ENCODE results near the gene CDH22. TPM values are rescaled to one million over a fixed set of nuclear protein-coding genes. Genes with fewer than 3 reads are reported as not detected.

CDH22 gene
- total RNA-seq, 4 donors from 2014 or later: not detected

DNA sequence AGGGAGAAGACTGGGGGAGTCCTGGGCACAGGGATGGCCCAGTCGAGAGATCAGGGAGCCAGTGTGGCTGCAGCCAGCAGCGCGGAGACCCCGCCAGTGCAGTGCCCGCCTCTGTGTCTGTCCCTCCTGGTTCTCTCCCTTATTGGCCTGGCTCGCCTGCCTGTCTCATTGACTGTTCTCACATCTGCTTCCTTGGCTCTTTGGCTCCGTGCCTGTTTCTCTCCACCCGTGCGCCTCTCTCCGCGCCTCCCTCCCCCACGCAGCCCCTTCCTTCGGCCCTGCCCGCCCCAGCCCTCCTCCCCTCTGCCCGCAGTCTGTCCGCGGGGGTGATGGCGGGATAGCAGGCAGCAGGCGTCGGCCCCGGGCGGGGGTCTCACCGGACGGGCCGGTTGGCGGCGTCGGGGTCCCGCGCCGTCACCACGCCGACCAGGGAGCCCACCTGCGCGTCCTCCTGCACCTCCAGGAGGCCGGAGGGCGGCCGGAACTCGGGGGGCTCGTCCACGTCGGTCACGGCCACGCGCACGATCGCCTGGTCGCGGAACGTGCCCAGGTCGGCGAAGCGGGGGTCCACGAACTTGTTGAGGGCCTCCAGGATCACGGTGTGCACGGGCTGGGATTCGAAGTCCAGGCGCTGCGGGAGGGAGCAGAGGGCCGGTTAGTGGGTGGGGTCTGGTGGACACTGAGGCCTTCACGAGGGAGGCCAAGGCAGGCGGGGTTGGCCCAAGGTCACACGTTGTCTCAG, 98.2 kb downstream of the CDH22 start:
- Histone ChIP-seq H3K4me3 (no peak overlapping the region), H3K36me3 (no peaks in the 10 kb centered on the region), H3K4me1 (peaks cover 0 to 5% (median 0%) of the 10 kb centered on the region in 4 donors), H3K9me3 (no peaks in the 10 kb centered on the region), H3K27ac (no peak overlapping the region), H3K27me3 (no peaks in the 10 kb centered on the region)
- TF ChIP-seq, protein P1, sequence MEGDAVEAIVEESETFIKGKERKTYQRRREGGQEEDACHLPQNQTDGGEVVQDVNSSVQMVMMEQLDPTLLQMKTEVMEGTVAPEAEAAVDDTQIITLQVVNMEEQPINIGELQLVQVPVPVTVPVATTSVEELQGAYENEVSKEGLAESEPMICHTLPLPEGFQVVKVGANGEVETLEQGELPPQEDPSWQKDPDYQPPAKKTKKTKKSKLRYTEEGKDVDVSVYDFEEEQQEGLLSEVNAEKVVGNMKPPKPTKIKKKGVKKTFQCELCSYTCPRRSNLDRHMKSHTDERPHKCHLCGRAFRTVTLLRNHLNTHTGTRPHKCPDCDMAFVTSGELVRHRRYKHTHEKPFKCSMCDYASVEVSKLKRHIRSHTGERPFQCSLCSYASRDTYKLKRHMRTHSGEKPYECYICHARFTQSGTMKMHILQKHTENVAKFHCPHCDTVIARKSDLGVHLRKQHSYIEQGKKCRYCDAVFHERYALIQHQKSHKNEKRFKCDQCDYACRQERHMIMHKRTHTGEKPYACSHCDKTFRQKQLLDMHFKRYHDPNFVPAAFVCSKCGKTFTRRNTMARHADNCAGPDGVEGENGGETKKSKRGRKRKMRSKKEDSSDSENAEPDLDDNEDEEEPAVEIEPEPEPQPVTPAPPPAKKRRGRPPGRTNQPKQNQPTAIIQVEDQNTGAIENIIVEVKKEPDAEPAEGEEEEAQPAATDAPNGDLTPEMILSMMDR (IDR thresholded peaks at IDR 0.05): no peak
- no peak for TF ChIP-seq POLR2A (IDR thresholded peaks at IDR 0.05)
- no peak for DNase-seq

DNA sequence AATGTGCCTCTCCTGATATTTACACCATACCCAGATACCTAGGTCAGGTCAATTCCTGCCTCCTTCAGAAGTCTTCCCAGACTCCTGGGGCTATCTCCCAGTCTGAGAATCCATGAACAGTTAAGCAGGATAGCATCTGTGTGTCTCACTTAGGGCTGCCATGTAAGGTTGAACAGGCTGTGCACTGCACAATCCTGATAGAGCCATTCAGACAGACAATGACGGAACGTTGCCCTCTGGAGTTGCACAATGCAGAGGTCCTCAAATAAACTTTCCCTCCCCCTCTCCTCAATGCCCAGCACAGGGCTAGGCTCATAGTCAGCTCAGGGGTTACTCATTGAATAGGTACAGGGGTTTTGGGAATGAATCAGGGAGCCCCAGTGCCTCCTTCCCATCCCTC, 100.5 kb downstream of the CDH22 start:
- Histone ChIP-seq H3K36me3 (no peaks in the 10 kb centered on the region), H3K27me3 (no peaks in the 10 kb centered on the region), H3K9me3 (no peaks in the 10 kb centered on the region), H3K27ac (no peak overlapping the region), H3K4me1 (peaks cover 0 to 5% (median 0%) of the 10 kb centered on the region in 4 donors), H3K4me3 (no peak overlapping the region)
- no peak for TF ChIP-seq POLR2A (IDR thresholded peaks at IDR 0.05)
- TF ChIP-seq, protein P1 (IDR thresholded peaks at IDR 0.05): no peak
- no peak for DNase-seq

DNA sequence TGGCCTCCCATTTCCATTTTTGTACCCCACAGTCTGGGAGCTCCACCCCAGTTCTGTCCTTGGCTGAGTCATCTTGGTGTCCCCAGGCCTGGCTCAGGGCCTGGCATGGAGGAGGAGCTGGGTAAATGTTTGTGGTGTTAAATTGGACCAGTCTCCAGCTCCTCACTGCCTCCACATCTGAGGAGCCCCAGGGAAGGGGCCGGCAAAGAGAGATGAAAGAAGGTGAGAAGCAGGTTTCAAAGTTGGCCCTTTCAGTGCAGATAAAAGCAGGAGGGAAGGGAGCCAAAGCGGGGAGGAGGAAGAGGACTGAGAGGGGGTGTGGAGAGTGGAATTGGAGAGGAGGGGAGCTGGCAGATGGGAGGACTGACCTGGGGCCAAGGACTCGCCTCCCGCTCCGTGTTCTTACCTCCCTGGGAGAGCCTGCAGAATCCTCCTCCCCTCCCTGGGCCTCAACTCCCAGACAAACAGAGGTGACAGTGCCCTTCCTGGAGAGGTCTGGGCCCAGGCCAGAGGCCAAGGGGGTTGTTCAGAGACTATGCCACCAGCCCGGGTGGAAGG, 101.2 kb downstream of the CDH22 start:
- Histone ChIP-seq H3K27ac (no peak overlapping the region), H3K4me3 (no peak overlapping the region), H3K27me3 (no peaks in the 10 kb centered on the region), H3K36me3 (no peaks in the 10 kb centered on the region), H3K4me1 (peaks cover 0 to 5% (median 0%) of the 10 kb centered on the region in 4 donors), H3K9me3 (no peaks in the 10 kb centered on the region)
- no peak for DNase-seq
- TF ChIP-seq, protein P1 (IDR thresholded peaks at IDR 0.05): no peak
- TF ChIP-seq POLR2A (IDR thresholded peaks at IDR 0.05): no peak

DNA sequence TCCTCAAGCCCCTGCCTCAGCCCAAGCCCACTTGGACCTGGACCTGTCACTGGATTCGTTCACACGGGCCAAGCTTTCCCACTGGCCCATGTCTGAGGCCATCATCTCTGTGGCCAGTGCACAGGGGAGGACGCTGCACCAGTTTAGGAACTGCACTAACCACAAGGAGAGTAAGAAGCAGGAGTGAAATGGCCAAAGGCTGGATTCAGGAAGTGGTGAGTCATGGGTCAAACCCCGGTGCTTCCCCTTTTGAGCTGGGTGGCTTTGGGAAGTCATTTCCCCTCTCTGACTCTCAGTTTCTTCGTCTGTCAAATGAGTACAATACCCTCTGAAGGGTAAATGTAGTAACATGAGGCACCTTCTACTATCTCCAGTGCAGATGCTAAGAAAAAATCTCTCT, 102.3 kb downstream of the CDH22 start:
- Histone ChIP-seq H3K27ac (no peak overlapping the region), H3K4me3 (no peak overlapping the region), H3K27me3 (no peaks in the 10 kb centered on the region), H3K36me3 (no peaks in the 10 kb centered on the region), H3K4me1 (peaks cover 0 to 5% (median 0%) of the 10 kb centered on the region in 4 donors), H3K9me3 (no peaks in the 10 kb centered on the region)
- no peak for TF ChIP-seq POLR2A (IDR thresholded peaks at IDR 0.05)
- TF ChIP-seq, protein P1 (IDR thresholded peaks at IDR 0.05): no peak
- peak in 1 of 3 donors; percentile 53 for DNase-seq

DNA sequence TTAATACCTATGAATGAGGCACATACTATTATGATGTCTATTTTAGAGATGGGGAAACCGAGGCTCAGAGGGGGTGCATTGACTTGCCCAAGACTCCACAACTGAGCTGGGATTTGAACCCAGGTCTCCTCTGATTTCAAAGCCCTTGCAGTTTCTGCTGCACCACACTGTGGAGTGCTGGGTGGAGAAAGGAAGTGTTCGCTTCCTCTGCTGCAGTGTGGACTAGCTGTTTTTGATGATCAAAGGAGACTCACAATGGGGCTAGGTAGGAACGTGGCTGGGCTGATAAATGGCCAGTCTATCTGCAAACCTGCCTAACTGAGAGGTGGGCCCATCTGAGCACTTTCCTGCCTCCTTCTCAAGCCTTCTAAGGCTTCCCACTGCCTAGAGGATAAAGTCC, 102.9 kb downstream of the CDH22 start:
- Histone ChIP-seq H3K9me3 (no peaks in the 10 kb centered on the region), H3K27ac (no peak overlapping the region), H3K4me3 (no peak overlapping the region), H3K4me1 (peaks cover 0 to 5% (median 0%) of the 10 kb centered on the region in 4 donors), H3K36me3 (no peaks in the 10 kb centered on the region), H3K27me3 (no peaks in the 10 kb centered on the region)
- no peak for DNase-seq
- no peak for TF ChIP-seq POLR2A (IDR thresholded peaks at IDR 0.05)
- TF ChIP-seq, protein P1 (IDR thresholded peaks at IDR 0.05): no peak
